Heart right ventricle (tissue), 16 donors: ENCODE results near the gene TMEM238. TPM values are rescaled to one million over a fixed set of nuclear protein-coding genes. Genes with fewer than 3 reads are reported as not detected.

ENCODE experiments used
- ATAC-seq, 8 donors: fragments of 200-7000 bp; cut with Tn5 transposase; one replicate each; pipeline ENCODE4 v1.9.1; 2020; ENCODE audit warnings: mild to moderate bottlenecking in 8 of 8, moderate library complexity in 8 of 8, moderate number of reproducible peaks in 1 of 8
- DNase-seq, 2 donors: peaks; one replicate each; pipeline ENCODE4 v3.0.0-alpha.2; 2020
- H3K27ac ChIP-seq, 10 donors: fragments of 200-600 bp; sonication (generic) in 2 of 10; one replicate each; pipeline versions ENCODE4 v1.5.0 to v1.8.0; 2020 to 2022; ENCODE audit warnings: mild to moderate bottlenecking in 3 of 10
- H3K27me3 ChIP-seq, 7 donors: fragments of 200-600 bp; one replicate each; pipeline ENCODE4 v1.8.0; 2021 to 2022; ENCODE audit warnings: mild to moderate bottlenecking in 2 of 7
- H3K36me3 ChIP-seq, 9 donors: fragments of 200-600 bp; sonication (generic) in 1 of 9; one replicate each; pipeline versions ENCODE4 v1.5.0 to v1.8.0; 2020 to 2022; ENCODE audit warnings: mild to moderate bottlenecking in 2 of 9
- H3K4me1 ChIP-seq, 9 donors: fragments of 200-600 bp; sonication (generic) in 1 of 9; one replicate each; pipeline versions ENCODE4 v1.5.0 to v1.8.0; 2020 to 2022; ENCODE audit warnings: mild to moderate bottlenecking in 4 of 9
- H3K4me3 ChIP-seq, 10 donors: fragments of 200-600 bp; sonication (generic) in 2 of 10; one replicate each; pipeline versions ENCODE4 v1.5.0 to v1.8.0; 2020 to 2022; ENCODE audit warnings: mild to moderate bottlenecking in 7 of 10, moderate library complexity in 2 of 10
- H3K9me3 ChIP-seq, 11 donors: fragments of 200-600 bp in 10 of 11; sonication (generic) in 2 of 11; one replicate each; pipeline versions ENCODE4 v1.5.0 to v1.8.0; 2013 to 2022; ENCODE audit warnings: mild to moderate bottlenecking in 2 of 11, control low read depth in 1 of 11, moderate library complexity in 1 of 11
- CTCF ChIP-seq, 9 donors: fragments of 200-600 bp; sonication (generic) in 2 of 9; IDR thresholded peaks; one replicate each; pipeline versions ENCODE4 v1.5.0 to v1.8.0; 2021 to 2022; ENCODE audit warnings: antibody characterized with exemption in 9 of 9, mild to moderate bottlenecking in 5 of 9, moderate library complexity in 1 of 9
- WGBS, 2 donors: extraction: QIAGEN DNeasy Blood & Tissue Kit; methylation state at CpG; one replicate each; pipeline ENCODE4 v1.1.7; 2013; ENCODE audit warnings: inconsistent platforms in 1 of 2; 5-methylcytosine and 5-hydroxymethylcytosine counted together
- intact Hi-C, 10 donors: fragments of 100-400 bp; cut with DNase I; formaldehyde crosslinking; loops; one replicate each; pipeline versions ENCODE4 v1.11.1 to v1.14.2; 2022
- polyA plus RNA-seq, 2 donors: library from polyadenylated mRNA; stranded (reverse); fragments of 200-250 nt; gene quantifications; one replicate each; pipeline ENCODE4 v1.2.3, GENCODE V29; 2013
- total RNA-seq, 10 donors: library from RNA; stranded (reverse); fragmentation: NEBNext Ultra II Directional in 3 of 10; extraction: Animal tissue kit (Norgen Biotek cat#: 25700) in 3 of 10; gene quantifications; one replicate each; pipeline versions ENCODE4 v1.2.1 to v1.2.4, GENCODE V29; 2021 to 2023
- donor health status: Arrhythmogenic right ventricular cardiomyopathy.
- donor health status: ischemic (EF 13 %, LVEDD 7.1; RV severe dilation, severe dysfunction).
- donor health status: healthy with polysubstance abuse.
- donor health status: DM: no; HTN: yes; CAD: no.
- donor health status: DM: no; HTN: no; CAD: no.
- donor health status: ischemic (EF 25% LVEDD 6.9; RV normal size, moderate dysfunction).
- donor health status: ischemic (EF 25% LVEDD 5.7; RV mildly dilated, moderate dysfunction).
- donor health status: healthy.
- donor health status: DM: yes; HTN: yes; CAD: no.
- donor health status: Ischemic cardiomyopathy.
- donor health status: ischemic (EF 35%, LVEDD 5.7; RV mildly dilated, moderate dysfunction).
- donor health status: nonischemic (EF 11% LVEDD 7.7; RV severe dilation, severe dysfunction).
- donor health status: DM: yes; HTN: yes; CAD: no.
- donor health status: PGD.
- donor health status: ischemic (EF 29% LVEDD 5.4; RV normal size, mild dysfunction).
- donor health status: nonischemic (EF 23%, LVEDD 6.1; RV moderate dilation, normal function).

Gene TMEM238
- total and polyA plus RNA-seq, 12 donors, result 0.06 to 1.3 (median 0.39) TPM; not detected in 3

GRCh38 chr19:55382522-55383054 is 1.5 kb downstream of the TMEM238 start:
- Histone ChIP-seq H3K27me3 (peaks cover 0 to 10% (median 4%) of the 10 kb centered on the region in 7 donors), H3K9me3 (no peaks in the 10 kb centered on the region), H3K36me3 (peaks cover 0 to 11% (median 8%) of the 10 kb centered on the region in 9 donors), H3K27ac (no peak overlapping the region), H3K4me1 (peaks cover 18 to 35% (median 30%) of the 10 kb centered on the region in 9 donors), H3K4me3 (no peak overlapping the region)
- no peak for TF ChIP-seq CTCF (IDR thresholded peaks at IDR 0.05)
- 98 to 99% methylated on average over 3 of the region's 3 CpGs for WGBS, 2 donors
- DNase-seq (no peak), ATAC-seq (no peak)
- intact Hi-C loops, result loop anchor here in 9 of 10 donors (2.0 to 10.0 kb wide), 4 partner anchors 42 to 80 kb away; no protein-coding TSS in a partner anchor

GRCh38 chr19:55382013-55382412 is 2.1 kb downstream of the TMEM238 start:
- ATAC-seq (no peak), DNase-seq (no peak)
- Histone ChIP-seq H3K9me3 (no peaks in the 10 kb centered on the region), H3K36me3 (peaks cover 0 to 6% (median 2%) of the 10 kb centered on the region in 9 donors), H3K4me1 (peaks cover 12 to 32% (median 24%) of the 10 kb centered on the region in 9 donors), H3K27me3 (peaks cover 0 to 14% (median 8%) of the 10 kb centered on the region in 7 donors), H3K27ac (no peak overlapping the region), H3K4me3 (no peak overlapping the region)
- no peak for TF ChIP-seq CTCF (IDR thresholded peaks at IDR 0.05)
- intact Hi-C loops, result loop anchor here in 9 of 10 donors (2.0 to 10.0 kb wide), 4 partner anchors 41 to 80 kb away; no protein-coding TSS in a partner anchor
- 98 to 99% methylated on average over 5 of the region's 5 CpGs for WGBS, 2 donors

GRCh38 chr19:55379174-55379573 is 4.9 kb downstream of the TMEM238 start:
- Histone ChIP-seq H3K36me3 (no peaks in the 10 kb centered on the region), H3K4me3 (no peak overlapping the region), H3K4me1 (peaks cover 4 to 18% (median 10%) of the 10 kb centered on the region in 9 donors), H3K9me3 (no peaks in the 10 kb centered on the region), H3K27me3 (peaks cover 0 to 37% (median 32%) of the 10 kb centered on the region in 7 donors), H3K27ac (no peak overlapping the region)
- ATAC-seq (no peak), DNase-seq (no peak)
- WGBS, 2 donors, result 56 to 67% methylated on average over 10 to 11 of the region's 11 CpGs
- TF ChIP-seq CTCF (IDR thresholded peaks at IDR 0.05), result no peak
- intact Hi-C loops, result no loop called here

- H3K27ac ChIP-seq, result no peak overlapping the region
- peaks cover 0 to 50% (median 45%) of the 10 kb centered on the region in 7 donors for H3K27me3 ChIP-seq
- H3K9me3 ChIP-seq, result no peaks in the 10 kb centered on the region
- DNase-seq, result no peak
- ATAC-seq, result peak in 2 of 8 donors; percentile 9 to 18
- no peaks in the 10 kb centered on the region for H3K36me3 ChIP-seq
- 6 to 9% methylated on average over 43 of the region's 43 CpGs for WGBS, 2 donors
- H3K4me3 ChIP-seq, result no peak overlapping the region
- H3K4me1 ChIP-seq, result peaks cover 0 to 14% (median 5%) of the 10 kb centered on the region in 9 donors
- TF ChIP-seq CTCF (IDR thresholded peaks at IDR 0.05), result no peak
- intact Hi-C loops, result no loop called here
These were observed 6.5 kb downstream of the TMEM238 start for GRCh38 chr19:55377356-55378131.
